K562 (cell line): ENCODE data around the gene MAN1A1. TPM values are rescaled to one million over a fixed set of nuclear protein-coding genes. Genes with fewer than 3 reads are reported as not detected.

Experiments used
- CEBPG ChIP-seq, 3 experiments: fragments of 200-800 bp in 1 of 3; sonication (Bioruptor generic) in 1 of 3; sonication (generic) in 1 of 3; formaldehyde crosslinking in 1 of 3; IDR thresholded peaks in 2 of 3; conservative IDR thresholded peaks in 1 of 3; 2 replicates each; pipeline versions ENCODE4 v1.6.1 to v1.8.0; 2016 to 2022; ENCODE audit warnings: missing compliant biosample characterization in 2 of 3, missing genetic modification characterization in 2 of 3, mild to moderate bottlenecking in 1 of 3, missing genetic modification reagents in 1 of 3
- EGR1 ChIP-seq: fragments of 450-650 bp; conservative IDR thresholded peaks from 2 replicates; pipeline ENCODE4 v1.6.1; 2017; ENCODE audit warnings: mild to moderate bottlenecking
- ETV6 ChIP-seq, 3 experiments: fragments of 150-350 bp in 1 of 3; sonication (generic) in 1 of 3; formaldehyde crosslinking in 1 of 3; IDR thresholded peaks; 2 replicates each; pipeline versions ENCODE4 v1.6.1 to v1.8.0; 2014 to 2022; ENCODE audit warnings: borderline replicate concordance in 2 of 3, low read depth in 2 of 3, antibody characterized with exemption in 1 of 3, low read length in 1 of 3, mild to moderate bottlenecking in 1 of 3, missing genetic modification reagents in 1 of 3
- MCM7 ChIP-seq, 2 experiments: fragments of 450-650 bp; IDR thresholded peaks; 2 replicates each; pipeline ENCODE4 v1.6.1; 2016 to 2018
- MIER1 ChIP-seq: fragments of 450-650 bp; IDR thresholded peaks from 2 replicates; pipeline ENCODE4 v1.6.1; 2016; ENCODE audit warnings: antibody characterized with exemption, mild to moderate bottlenecking, low read depth
- POLR2AphosphoS2 ChIP-seq: IDR thresholded peaks from 2 replicates; pipeline ENCODE4 v1.6.1; 2012; ENCODE audit warnings: low read length, improper control_type of control experiment
- POLR2B ChIP-seq: fragments of 450-650 bp; IDR thresholded peaks from 2 replicates; pipeline ENCODE4 v1.6.1; 2018; ENCODE audit warnings: low read depth; ENCODE audit not compliant: partially characterized antibody
- PTBP1 ChIP-seq: fragments of 200-400 bp; formaldehyde crosslinking; IDR thresholded peaks from 2 replicates; pipeline ENCODE4 v1.6.1; 2017; ENCODE audit warnings: low read depth, low read length
- PTTG1 ChIP-seq: fragments of 450-650 bp; IDR thresholded peaks from 2 replicates; pipeline ENCODE4 v1.6.1; 2016; ENCODE audit warnings: low read depth, mild to moderate bottlenecking, missing genetic modification characterization, missing compliant biosample characterization
- SP1 ChIP-seq: sonication (generic); formaldehyde crosslinking; IDR thresholded peaks from 2 replicates; pipeline ENCODE4 v1.8.1; 2022; ENCODE audit warnings: mild to moderate bottlenecking, missing genetic modification reagents
- TCF7 ChIP-seq: sonication (generic); IDR thresholded peaks from 2 replicates; pipeline ENCODE4 v1.6.1; 2016; ENCODE audit warnings: antibody characterized with exemption, borderline replicate concordance
- ZNF41 ChIP-seq: fragments of 250-450 bp; sonication (Bioruptor Pico); conservative IDR thresholded peaks from 2 replicates; pipeline ENCODE4 v1.4.0; 2020; ENCODE audit warnings: mild to moderate bottlenecking
- polyA plus RNA-seq, 8 experiments: library from polyadenylated mRNA; depleted of rRNA in 4 of 8; stranded (reverse) in 5 of 8; unstranded in 3 of 8; fragments of >200 nt; fragmentation: Nextera tagmentation in 2 of 8; fragmentation: Illumina TruSeq in 1 of 8; extraction: Ambion mirVana in 2 of 8; extraction: Trizol in 1 of 8; gene quantifications; 2 replicates each; pipeline versions ENCODE4 v1.2.1 to v1.2.3, GENCODE V29; 2011 to 2014; ENCODE audit warnings: inconsistent platforms in 1 of 8, missing spikeins in 1 of 8
- total RNA-seq, 7 experiments: library from RNA; depleted of rRNA in 6 of 7; stranded (reverse); fragments of >200 nt in 6 of 7; fragmentation: Illumina TruSeq in 2 of 7; extraction: Trizol in 2 of 7; gene quantifications; 2 replicates each; pipeline versions ENCODE4 v1.2.1 to v1.2.3, GENCODE V29; 2011 to 2021; ENCODE audit warnings: low replicate concordance in 1 of 7
- TF ChIP-seq, protein P1 (sequence below): fragments of 450-650 bp; IDR thresholded peaks from 2 replicates; pipeline ENCODE4 v1.6.1; 2014; ENCODE audit warnings: low read depth, mild to moderate bottlenecking, moderate library complexity, borderline replicate concordance
- TF ChIP-seq, protein P2 (sequence below), 2 experiments: fragments of 450-650 bp in 1 of 2; IDR thresholded peaks; 2 replicates each; pipeline ENCODE4 v1.6.1; 2011 to 2017; ENCODE audit warnings: low read depth in 2 of 2, antibody characterized with exemption in 1 of 2, borderline replicate concordance in 1 of 2, low read length in 1 of 2, mild to moderate bottlenecking in 1 of 2, mixed read lengths in 1 of 2; ENCODE audit not compliant: control insufficient read depth in 1 of 2
- TF ChIP-seq, protein P3 (sequence below): fragments of 450-650 bp; formaldehyde crosslinking; IDR thresholded peaks from 2 replicates; pipeline ENCODE4 v1.4.0; 2020; ENCODE audit warnings: mild to moderate bottlenecking, moderate library complexity
- TF ChIP-seq, protein P4 (sequence below): fragments of 250-450 bp; sonication (Bioruptor Pico); IDR thresholded peaks from 2 replicates; pipeline ENCODE4 v1.4.0; 2020

Gene MAN1A1
- total and polyA plus RNA-seq, 9 of the 15 experiments (the other 6 are each of a cell fraction or from before 2014, with no cell fraction given), result 24.5 to 78.4 (median 59.7) TPM

DNA sequence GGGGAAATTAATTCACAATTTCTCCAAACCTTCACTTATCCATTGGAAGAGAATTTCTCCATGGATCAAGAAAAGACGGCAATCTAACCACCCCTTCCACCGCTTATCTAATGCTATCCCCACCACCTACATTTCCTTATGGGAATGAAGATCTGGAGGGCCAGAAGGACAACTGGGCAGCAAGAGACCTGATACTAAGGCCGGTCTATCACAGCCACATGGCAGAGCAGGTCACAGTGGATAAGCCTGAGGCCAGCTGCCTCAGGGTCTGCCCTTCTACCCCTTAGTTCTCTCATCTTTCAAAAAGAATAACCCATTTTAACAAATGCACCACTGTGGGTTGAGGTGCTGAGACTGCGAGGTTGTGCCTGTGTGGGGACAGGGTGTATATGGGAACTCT, 37.1 kb downstream of the MAN1A1 start (continued):
- TF ChIP-seq, protein P1, sequence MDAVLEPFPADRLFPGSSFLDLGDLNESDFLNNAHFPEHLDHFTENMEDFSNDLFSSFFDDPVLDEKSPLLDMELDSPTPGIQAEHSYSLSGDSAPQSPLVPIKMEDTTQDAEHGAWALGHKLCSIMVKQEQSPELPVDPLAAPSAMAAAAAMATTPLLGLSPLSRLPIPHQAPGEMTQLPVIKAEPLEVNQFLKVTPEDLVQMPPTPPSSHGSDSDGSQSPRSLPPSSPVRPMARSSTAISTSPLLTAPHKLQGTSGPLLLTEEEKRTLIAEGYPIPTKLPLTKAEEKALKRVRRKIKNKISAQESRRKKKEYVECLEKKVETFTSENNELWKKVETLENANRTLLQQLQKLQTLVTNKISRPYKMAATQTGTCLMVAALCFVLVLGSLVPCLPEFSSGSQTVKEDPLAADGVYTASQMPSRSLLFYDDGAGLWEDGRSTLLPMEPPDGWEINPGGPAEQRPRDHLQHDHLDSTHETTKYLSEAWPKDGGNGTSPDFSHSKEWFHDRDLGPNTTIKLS, result 0 out of 2 replicates have a peak, but pooled peaks have one; percentile 41
- TF ChIP-seq TCF7, result no peak
- no peak for TF ChIP-seq POLR2B
- no peak for TF ChIP-seq POLR2AphosphoS2
- TF ChIP-seq ETV6 (IDR thresholded peaks at IDR 0.05; ENCODE audit: borderline replicate concordance in 1 of 2, low read depth in 2 of 2, low read length in 1 of 2), result no peak
- TF ChIP-seq ETV6 (CRISPR knock-in tag; IDR thresholded peaks at IDR 0.05; ENCODE audit: borderline replicate concordance), result no peak
- TF ChIP-seq SP1, result no peak
- TF ChIP-seq EGR1, result no peak
- TF ChIP-seq, protein P2, sequence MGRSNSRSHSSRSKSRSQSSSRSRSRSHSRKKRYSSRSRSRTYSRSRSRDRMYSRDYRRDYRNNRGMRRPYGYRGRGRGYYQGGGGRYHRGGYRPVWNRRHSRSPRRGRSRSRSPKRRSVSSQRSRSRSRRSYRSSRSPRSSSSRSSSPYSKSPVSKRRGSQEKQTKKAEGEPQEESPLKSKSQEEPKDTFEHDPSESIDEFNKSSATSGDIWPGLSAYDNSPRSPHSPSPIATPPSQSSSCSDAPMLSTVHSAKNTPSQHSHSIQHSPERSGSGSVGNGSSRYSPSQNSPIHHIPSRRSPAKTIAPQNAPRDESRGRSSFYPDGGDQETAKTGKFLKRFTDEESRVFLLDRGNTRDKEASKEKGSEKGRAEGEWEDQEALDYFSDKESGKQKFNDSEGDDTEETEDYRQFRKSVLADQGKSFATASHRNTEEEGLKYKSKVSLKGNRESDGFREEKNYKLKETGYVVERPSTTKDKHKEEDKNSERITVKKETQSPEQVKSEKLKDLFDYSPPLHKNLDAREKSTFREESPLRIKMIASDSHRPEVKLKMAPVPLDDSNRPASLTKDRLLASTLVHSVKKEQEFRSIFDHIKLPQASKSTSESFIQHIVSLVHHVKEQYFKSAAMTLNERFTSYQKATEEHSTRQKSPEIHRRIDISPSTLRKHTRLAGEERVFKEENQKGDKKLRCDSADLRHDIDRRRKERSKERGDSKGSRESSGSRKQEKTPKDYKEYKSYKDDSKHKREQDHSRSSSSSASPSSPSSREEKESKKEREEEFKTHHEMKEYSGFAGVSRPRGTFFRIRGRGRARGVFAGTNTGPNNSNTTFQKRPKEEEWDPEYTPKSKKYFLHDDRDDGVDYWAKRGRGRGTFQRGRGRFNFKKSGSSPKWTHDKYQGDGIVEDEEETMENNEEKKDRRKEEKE (IDR thresholded peaks at IDR 0.05; ENCODE audit: borderline replicate concordance in 1 of 2, control insufficient read depth in 1 of 2, low read depth in 2 of 2, low read length in 1 of 2), result no peak
- TF ChIP-seq, protein P3, sequence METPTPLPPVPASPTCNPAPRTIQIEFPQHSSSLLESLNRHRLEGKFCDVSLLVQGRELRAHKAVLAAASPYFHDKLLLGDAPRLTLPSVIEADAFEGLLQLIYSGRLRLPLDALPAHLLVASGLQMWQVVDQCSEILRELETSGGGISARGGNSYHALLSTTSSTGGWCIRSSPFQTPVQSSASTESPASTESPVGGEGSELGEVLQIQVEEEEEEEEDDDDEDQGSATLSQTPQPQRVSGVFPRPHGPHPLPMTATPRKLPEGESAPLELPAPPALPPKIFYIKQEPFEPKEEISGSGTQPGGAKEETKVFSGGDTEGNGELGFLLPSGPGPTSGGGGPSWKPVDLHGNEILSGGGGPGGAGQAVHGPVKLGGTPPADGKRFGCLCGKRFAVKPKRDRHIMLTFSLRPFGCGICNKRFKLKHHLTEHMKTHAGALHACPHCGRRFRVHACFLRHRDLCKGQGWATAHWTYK (CRISPR knock-in tag), result no peak
- no peak for TF ChIP-seq PTTG1 (tag)
- TF ChIP-seq MIER1, result no peak
- no peak for TF ChIP-seq PTBP1
- TF ChIP-seq, protein P4, sequence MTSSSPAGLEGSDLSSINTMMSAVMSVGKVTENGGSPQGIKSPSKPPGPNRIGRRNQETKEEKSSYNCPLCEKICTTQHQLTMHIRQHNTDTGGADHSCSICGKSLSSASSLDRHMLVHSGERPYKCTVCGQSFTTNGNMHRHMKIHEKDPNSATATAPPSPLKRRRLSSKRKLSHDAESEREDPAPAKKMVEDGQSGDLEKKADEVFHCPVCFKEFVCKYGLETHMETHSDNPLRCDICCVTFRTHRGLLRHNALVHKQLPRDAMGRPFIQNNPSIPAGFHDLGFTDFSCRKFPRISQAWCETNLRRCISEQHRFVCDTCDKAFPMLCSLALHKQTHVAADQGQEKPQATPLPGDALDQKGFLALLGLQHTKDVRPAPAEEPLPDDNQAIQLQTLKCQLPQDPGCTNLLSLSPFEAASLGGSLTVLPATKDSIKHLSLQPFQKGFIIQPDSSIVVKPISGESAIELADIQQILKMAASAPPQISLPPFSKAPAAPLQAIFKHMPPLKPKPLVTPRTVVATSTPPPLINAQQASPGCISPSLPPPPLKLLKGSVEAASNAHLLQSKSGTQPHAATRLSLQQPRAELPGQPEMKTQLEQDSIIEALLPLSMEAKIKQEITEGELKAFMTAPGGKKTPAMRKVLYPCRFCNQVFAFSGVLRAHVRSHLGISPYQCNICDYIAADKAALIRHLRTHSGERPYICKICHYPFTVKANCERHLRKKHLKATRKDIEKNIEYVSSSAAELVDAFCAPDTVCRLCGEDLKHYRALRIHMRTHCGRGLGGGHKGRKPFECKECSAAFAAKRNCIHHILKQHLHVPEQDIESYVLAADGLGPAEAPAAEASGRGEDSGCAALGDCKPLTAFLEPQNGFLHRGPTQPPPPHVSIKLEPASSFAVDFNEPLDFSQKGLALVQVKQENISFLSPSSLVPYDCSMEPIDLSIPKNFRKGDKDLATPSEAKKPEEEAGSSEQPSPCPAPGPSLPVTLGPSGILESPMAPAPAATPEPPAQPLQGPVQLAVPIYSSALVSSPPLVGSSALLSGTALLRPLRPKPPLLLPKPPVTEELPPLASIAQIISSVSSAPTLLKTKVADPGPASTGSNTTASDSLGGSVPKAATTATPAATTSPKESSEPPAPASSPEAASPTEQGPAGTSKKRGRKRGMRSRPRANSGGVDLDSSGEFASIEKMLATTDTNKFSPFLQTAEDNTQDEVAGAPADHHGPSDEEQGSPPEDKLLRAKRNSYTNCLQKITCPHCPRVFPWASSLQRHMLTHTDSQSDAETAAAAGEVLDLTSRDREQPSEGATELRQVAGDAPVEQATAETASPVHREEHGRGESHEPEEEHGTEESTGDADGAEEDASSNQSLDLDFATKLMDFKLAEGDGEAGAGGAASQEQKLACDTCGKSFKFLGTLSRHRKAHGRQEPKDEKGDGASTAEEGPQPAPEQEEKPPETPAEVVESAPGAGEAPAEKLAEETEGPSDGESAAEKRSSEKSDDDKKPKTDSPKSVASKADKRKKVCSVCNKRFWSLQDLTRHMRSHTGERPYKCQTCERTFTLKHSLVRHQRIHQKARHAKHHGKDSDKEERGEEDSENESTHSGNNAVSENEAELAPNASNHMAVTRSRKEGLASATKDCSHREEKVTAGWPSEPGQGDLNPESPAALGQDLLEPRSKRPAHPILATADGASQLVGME (CRISPR knock-in tag), result no peak
- TF ChIP-seq CEBPG (CRISPR knock-in tag; IDR thresholded peaks at IDR 0.05), result no peak
- TF ChIP-seq CEBPG (tag; conservative IDR thresholded peaks at IDR 0.05 in 1 of 2, IDR thresholded peaks at IDR 0.05 in 1 of 2), result no peak
- TF ChIP-seq MCM7 (IDR thresholded peaks at IDR 0.05), result no peak
- no peak for TF ChIP-seq ZNF41 (CRISPR knock-in tag)
